ENCODE data around the gene DSC1.

The DSC1 gene

GRCh38 chr18:31105733-31106132, 56.9 kb downstream of the DSC1 start:
- WGBS, 2 donors (ENCODE audit: extremely low coverage in 2 of 2, insufficient read length in 2 of 2, insufficient replicate concordance in 1 of 2): no CpG with 5 or more reads among the region's 3 CpGs

GRCh38 chr18:31104444-31104843, 58.2 kb downstream of the DSC1 start:
- Histone ChIP-seq H2AFZ (ENCODE audit: low read length) (no peak overlapping the region), H3K14ac (ENCODE audit: low read length) (no peak overlapping the region), H2BK15ac (ENCODE audit: low read length) (no peak overlapping the region), H2BK5ac (ENCODE audit: low read length) (no peak overlapping the region), H3K27ac (replicated peaks; ENCODE audit: low read length) (no peak overlapping the region), H3K4ac (ENCODE audit: low read length) (no peak overlapping the region), H2BK12ac (ENCODE audit: low read length) (no peak overlapping the region), H3K27me3 (ENCODE audit: control insufficient read depth in 3 of 3, insufficient read depth in 3 of 3, low read depth in 1 of 3, low read length in 3 of 3) (peaks cover 0 to 29% (median 0%) of the 10 kb centered on the region in 3 experiments), H3K79me1 (ENCODE audit: low read depth, low read length) (peaks cover 2% of the 10 kb centered on the region), H3K4me3 (ENCODE audit: low read length in 2 of 2) (no peak overlapping the region), H3K9ac (ENCODE audit: low read depth, low read length, poor library complexity) (no peak overlapping the region), H4K8ac (ENCODE audit: low read depth, low read length) (no peak overlapping the region), H3K36me3 (replicated peaks in 1 of 2; ENCODE audit: control insufficient read depth in 2 of 2, insufficient read depth in 2 of 2, low read length in 2 of 2) (no peaks in the 10 kb centered on the region), H2AK5ac (ENCODE audit: low read depth, low read length) (no peak overlapping the region), H3K23ac (ENCODE audit: low read depth, low read length, poor library complexity) (no peak overlapping the region), H3K4me1 (ENCODE audit: control insufficient read depth in 2 of 2, insufficient read depth in 1 of 2, low read depth in 1 of 2, low read length in 2 of 2) (peaks cover 0 to 3% of the 10 kb centered on the region in 2 donors), H3K4me2 (ENCODE audit: insufficient read depth, low read length, poor library complexity, severe bottlenecking) (no peak overlapping the region), H2BK120ac (ENCODE audit: low read depth, low read length) (no peak overlapping the region), H3K18ac (ENCODE audit: low read length) (no peak overlapping the region), H3K9me3 (replicated peaks in 1 of 2; ENCODE audit: control insufficient read depth in 2 of 2, insufficient read depth in 1 of 2, low read depth in 1 of 2, low read length in 2 of 2) (no peaks in the 10 kb centered on the region), H4K91ac (ENCODE audit: low read depth, low read length, poor library complexity) (no peak overlapping the region)
- no CpG with 5 or more reads among the region's 3 CpGs for WGBS, 2 donors (ENCODE audit: extremely low coverage in 2 of 2, insufficient read length in 2 of 2, insufficient replicate concordance in 1 of 2)
- DNase-seq (ENCODE audit: low spot score): no peak

More at GRCh38 chr18:31105733-31106132, 56.9 kb downstream of the DSC1 start:
- Histone ChIP-seq H3K4me1 (ENCODE audit: control insufficient read depth in 2 of 2, insufficient read depth in 1 of 2, low read depth in 1 of 2, low read length in 2 of 2) (peaks cover 0 to 1% of the 10 kb centered on the region in 2 donors), H3K27me3 (ENCODE audit: control insufficient read depth in 3 of 3, insufficient read depth in 3 of 3, low read depth in 1 of 3, low read length in 3 of 3) (peaks cover 0 to 21% (median 0%) of the 10 kb centered on the region in 3 experiments), H3K9me3 (replicated peaks in 1 of 2; ENCODE audit: control insufficient read depth in 2 of 2, insufficient read depth in 1 of 2, low read depth in 1 of 2, low read length in 2 of 2) (no peaks in the 10 kb centered on the region), H2BK5ac (ENCODE audit: low read length) (no peak overlapping the region), H4K91ac (ENCODE audit: low read depth, low read length, poor library complexity) (no peak overlapping the region), H3K4me3 (ENCODE audit: low read length in 2 of 2) (no peak overlapping the region), H3K23ac (ENCODE audit: low read depth, low read length, poor library complexity) (no peak overlapping the region), H3K27ac (replicated peaks; ENCODE audit: low read length) (no peak overlapping the region), H2AFZ (ENCODE audit: low read length) (no peak overlapping the region), H2BK120ac (ENCODE audit: low read depth, low read length) (no peak overlapping the region), H3K4me2 (ENCODE audit: insufficient read depth, low read length, poor library complexity, severe bottlenecking) (no peak overlapping the region), H3K79me1 (ENCODE audit: low read depth, low read length) (no peaks in the 10 kb centered on the region), H2AK5ac (ENCODE audit: low read depth, low read length) (no peak overlapping the region), H2BK15ac (ENCODE audit: low read length) (no peak overlapping the region), H3K36me3 (replicated peaks in 1 of 2; ENCODE audit: control insufficient read depth in 2 of 2, insufficient read depth in 2 of 2, low read length in 2 of 2) (no peaks in the 10 kb centered on the region), H3K9ac (ENCODE audit: low read depth, low read length, poor library complexity) (no peak overlapping the region), H3K18ac (ENCODE audit: low read length) (no peak overlapping the region), H3K4ac (ENCODE audit: low read length) (no peak overlapping the region), H2BK12ac (ENCODE audit: low read length) (no peak overlapping the region), H4K8ac (ENCODE audit: low read depth, low read length) (no peak overlapping the region), H3K14ac (ENCODE audit: low read length) (no peak overlapping the region)
- no peak for DNase-seq (ENCODE audit: low spot score)

- Histone ChIP-seq H3K4ac (ENCODE audit: low read length) (no peak overlapping the region), H3K4me3 (ENCODE audit: low read length in 2 of 2) (no peak overlapping the region), H3K9me3 (replicated peaks in 1 of 2; ENCODE audit: control insufficient read depth in 2 of 2, insufficient read depth in 1 of 2, low read depth in 1 of 2, low read length in 2 of 2) (no peaks in the 10 kb centered on the region), H3K14ac (ENCODE audit: low read length) (no peak overlapping the region), H2BK12ac (ENCODE audit: low read length) (no peak overlapping the region), H3K4me1 (ENCODE audit: control insufficient read depth in 2 of 2, insufficient read depth in 1 of 2, low read depth in 1 of 2, low read length in 2 of 2) (peaks cover 0 to 3% of the 10 kb centered on the region in 2 donors), H3K27me3 (ENCODE audit: control insufficient read depth in 3 of 3, insufficient read depth in 3 of 3, low read depth in 1 of 3, low read length in 3 of 3) (peaks cover 0 to 31% (median 0%) of the 10 kb centered on the region in 3 experiments), H2AFZ (ENCODE audit: low read length) (no peak overlapping the region), H2BK5ac (ENCODE audit: low read length) (no peak overlapping the region), H3K23ac (ENCODE audit: low read depth, low read length, poor library complexity) (no peak overlapping the region), H4K8ac (ENCODE audit: low read depth, low read length) (no peak overlapping the region), H2BK120ac (ENCODE audit: low read depth, low read length) (no peak overlapping the region), H3K4me2 (ENCODE audit: insufficient read depth, low read length, poor library complexity, severe bottlenecking) (no peak overlapping the region), H2BK15ac (ENCODE audit: low read length) (no peak overlapping the region), H3K9ac (ENCODE audit: low read depth, low read length, poor library complexity) (no peak overlapping the region), H2AK5ac (ENCODE audit: low read depth, low read length) (no peak overlapping the region), H4K91ac (ENCODE audit: low read depth, low read length, poor library complexity) (no peak overlapping the region), H3K36me3 (replicated peaks in 1 of 2; ENCODE audit: control insufficient read depth in 2 of 2, insufficient read depth in 2 of 2, low read length in 2 of 2) (no peaks in the 10 kb centered on the region), H3K79me1 (ENCODE audit: low read depth, low read length) (peaks cover 2% of the 10 kb centered on the region), H3K27ac (replicated peaks; ENCODE audit: low read length) (no peak overlapping the region), H3K18ac (ENCODE audit: low read length) (no peak overlapping the region)
- WGBS, 2 donors (ENCODE audit: extremely low coverage in 2 of 2, insufficient read length in 2 of 2, insufficient replicate concordance in 1 of 2): no CpG with 5 or more reads among the region's 3 CpGs
- no peak for DNase-seq (ENCODE audit: low spot score)
Observed at GRCh38 chr18:31103423-31103822, 59.2 kb downstream of the DSC1 start.

GRCh38 chr18:31102941-31103340, 59.7 kb downstream of the DSC1 start:
- no peak overlapping the region for H4K91ac ChIP-seq (ENCODE audit: low read depth, low read length, poor library complexity)
- H3K4ac ChIP-seq (ENCODE audit: low read length): no peak overlapping the region
- no peak overlapping the region for H2BK120ac ChIP-seq (ENCODE audit: low read depth, low read length)
- H3K27me3 ChIP-seq (ENCODE audit: control insufficient read depth in 3 of 3, insufficient read depth in 3 of 3, low read depth in 1 of 3, low read length in 3 of 3): peaks cover 0 to 31% (median 0%) of the 10 kb centered on the region in 3 experiments
- no peak overlapping the region for H4K8ac ChIP-seq (ENCODE audit: low read depth, low read length)
- H2AK5ac ChIP-seq (ENCODE audit: low read depth, low read length): no peak overlapping the region
- no peak overlapping the region for H3K18ac ChIP-seq (ENCODE audit: low read length)
- H3K4me3 ChIP-seq (ENCODE audit: low read length in 2 of 2): no peak overlapping the region
- no peaks in the 10 kb centered on the region for H3K36me3 ChIP-seq (replicated peaks in 1 of 2; ENCODE audit: control insufficient read depth in 2 of 2, insufficient read depth in 2 of 2, low read length in 2 of 2)
- peaks cover 2% of the 10 kb centered on the region for H3K79me1 ChIP-seq (ENCODE audit: low read depth, low read length)
- H3K4me1 ChIP-seq (ENCODE audit: control insufficient read depth in 2 of 2, insufficient read depth in 1 of 2, low read depth in 1 of 2, low read length in 2 of 2): peaks cover 0 to 3% of the 10 kb centered on the region in 2 donors
- H2BK15ac ChIP-seq (ENCODE audit: low read length): no peak overlapping the region
- H2BK5ac ChIP-seq (ENCODE audit: low read length): no peak overlapping the region
- H3K23ac ChIP-seq (ENCODE audit: low read depth, low read length, poor library complexity): no peak overlapping the region
- no peaks in the 10 kb centered on the region for H3K9me3 ChIP-seq (replicated peaks in 1 of 2; ENCODE audit: control insufficient read depth in 2 of 2, insufficient read depth in 1 of 2, low read depth in 1 of 2, low read length in 2 of 2)
- H3K27ac ChIP-seq (replicated peaks; ENCODE audit: low read length): no peak overlapping the region
- DNase-seq (ENCODE audit: low spot score): no peak
- H2BK12ac ChIP-seq (ENCODE audit: low read length): no peak overlapping the region
- no peak overlapping the region for H2AFZ ChIP-seq (ENCODE audit: low read length)
- no peak overlapping the region for H3K14ac ChIP-seq (ENCODE audit: low read length)
- no peak overlapping the region for H3K9ac ChIP-seq (ENCODE audit: low read depth, low read length, poor library complexity)
- no peak overlapping the region for H3K4me2 ChIP-seq (ENCODE audit: insufficient read depth, low read length, poor library complexity, severe bottlenecking)
- no CpG with 5 or more reads among the region's 2 CpGs for WGBS, 2 donors (ENCODE audit: extremely low coverage in 2 of 2, insufficient read length in 2 of 2, insufficient replicate concordance in 1 of 2)
